Transverse colon (tissue), 4 donors: Measurements from ENCODE around the gene CHD1L.
A peak's percentile ranks its signal among the peaks of the same experiment; 100 is the strongest.

Experiments
- EP300 ChIP-seq: sonication (generic); formaldehyde crosslinking; IDR thresholded peaks from one replicate; pipeline ENCODE4 v1.6.1; 2017; ENCODE audit warnings: antibody characterized with exemption, low read depth
- POLR2A ChIP-seq: fragments of 450-650 bp; IDR thresholded peaks from one replicate; pipeline ENCODE4 v1.6.1; 2016; ENCODE audit warnings: antibody characterized with exemption, mild to moderate bottlenecking, moderate library complexity
- POLR2AphosphoS5 ChIP-seq, 3 donors: sonication (generic); formaldehyde crosslinking; IDR thresholded peaks; one replicate each; pipeline ENCODE4 v1.6.1; 2016; ENCODE audit warnings: antibody characterized with exemption in 3 of 3
- TF ChIP-seq, protein P1 (sequence below), 5 experiments: fragments of 200-600 bp in 3 of 5; fragments of 450-650 bp in 2 of 5; sonication (generic) in 3 of 5; IDR thresholded peaks; 1 replicate in 2 of 5; 2 replicates in 3 of 5; pipeline ENCODE4 v1.5.1; 2016 to 2017; ENCODE audit warnings: antibody characterized with exemption in 5 of 5, inconsistent platforms in 3 of 5, mild to moderate bottlenecking in 2 of 5, moderate library complexity in 1 of 5

DNA sequence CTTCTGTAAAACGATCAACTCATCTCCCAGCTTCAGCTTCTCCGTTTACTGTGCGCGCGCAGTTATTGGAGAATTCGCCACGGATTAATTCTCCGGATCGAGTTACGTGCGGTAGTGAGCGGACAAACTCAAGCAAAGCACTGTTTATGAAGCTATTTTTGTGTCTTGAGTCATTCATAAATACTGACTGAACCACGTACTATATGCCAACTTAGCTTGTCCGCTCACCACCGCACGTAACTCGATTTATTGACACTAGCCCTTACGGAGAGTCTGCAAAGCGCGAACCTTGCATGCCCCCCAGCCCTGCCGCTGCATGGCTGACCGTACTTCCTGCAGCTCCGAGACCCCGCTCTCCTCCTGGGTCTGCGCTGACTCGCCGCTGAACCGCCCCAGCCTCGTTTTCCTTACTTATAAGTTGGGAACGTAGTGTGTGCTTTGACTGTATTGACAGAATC is 773 bp downstream of the CHD1L start:
- TF ChIP-seq, protein P1, sequence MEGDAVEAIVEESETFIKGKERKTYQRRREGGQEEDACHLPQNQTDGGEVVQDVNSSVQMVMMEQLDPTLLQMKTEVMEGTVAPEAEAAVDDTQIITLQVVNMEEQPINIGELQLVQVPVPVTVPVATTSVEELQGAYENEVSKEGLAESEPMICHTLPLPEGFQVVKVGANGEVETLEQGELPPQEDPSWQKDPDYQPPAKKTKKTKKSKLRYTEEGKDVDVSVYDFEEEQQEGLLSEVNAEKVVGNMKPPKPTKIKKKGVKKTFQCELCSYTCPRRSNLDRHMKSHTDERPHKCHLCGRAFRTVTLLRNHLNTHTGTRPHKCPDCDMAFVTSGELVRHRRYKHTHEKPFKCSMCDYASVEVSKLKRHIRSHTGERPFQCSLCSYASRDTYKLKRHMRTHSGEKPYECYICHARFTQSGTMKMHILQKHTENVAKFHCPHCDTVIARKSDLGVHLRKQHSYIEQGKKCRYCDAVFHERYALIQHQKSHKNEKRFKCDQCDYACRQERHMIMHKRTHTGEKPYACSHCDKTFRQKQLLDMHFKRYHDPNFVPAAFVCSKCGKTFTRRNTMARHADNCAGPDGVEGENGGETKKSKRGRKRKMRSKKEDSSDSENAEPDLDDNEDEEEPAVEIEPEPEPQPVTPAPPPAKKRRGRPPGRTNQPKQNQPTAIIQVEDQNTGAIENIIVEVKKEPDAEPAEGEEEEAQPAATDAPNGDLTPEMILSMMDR (IDR thresholded peaks at IDR 0.05), result peak in 1 of 5 experiments; percentile 8
- TF ChIP-seq POLR2A, result no peak
- no peak for TF ChIP-seq EP300
- TF ChIP-seq POLR2AphosphoS5 (IDR thresholded peaks at IDR 0.05), result no peak
